NCI-H1694 treated with DMSO at 0.1 percent for 48 hours (cell line): ENCODE measurements around the gene RASAL1.

ENCODE experiments used
- DNase-seq: peaks from one replicate; lab custom pipeline; 2025; lab: John Stamatoyannopoulos, UW

Gene RASAL1

GRCh38 chr12:113115455-113116126, 20.0 kb downstream of the RASAL1 start:
- DNase-seq, result no peak

- DNase-seq, result no peak
These were observed 20.9 kb downstream of the RASAL1 start for GRCh38 chr12:113114447-113115178.

GRCh38 chr12:113113397-113113796, 22.2 kb downstream of the RASAL1 start:
- no peak for DNase-seq

- no peak for DNase-seq
These were observed 23.3 kb downstream of the RASAL1 start for GRCh38 chr12:113112043-113112899.

GRCh38 chr12:113111247-113111646, 24.3 kb downstream of the RASAL1 start:
- DNase-seq, result no peak

GRCh38 chr12:113109872-113110599, 25.5 kb downstream of the RASAL1 start:
- no peak for DNase-seq

GRCh38 chr12:113109360-113109759, 26.2 kb downstream of the RASAL1 start:
- no peak for DNase-seq

GRCh38 chr12:113108308-113108707, 27.3 kb downstream of the RASAL1 start:
- DNase-seq, result no peak

- DNase-seq, result no peak
These were observed 29.2 kb downstream of the RASAL1 start for GRCh38 chr12:113106361-113106760.

GRCh38 chr12:113105606-113106271, 29.8 kb downstream of the RASAL1 start:
- DNase-seq, result no peak

GRCh38 chr12:113104953-113105510, 30.5 kb downstream of the RASAL1 start:
- DNase-seq, result no peak

GRCh38 chr12:113103756-113104450, 31.7 kb downstream of the RASAL1 start:
- DNase-seq, result no peak

- no peak for DNase-seq
These were observed 32.8 kb downstream of the RASAL1 start for GRCh38 chr12:113102811-113103210.

GRCh38 chr12:113101751-113102150, 33.8 kb downstream of the RASAL1 start:
- DNase-seq, result no peak

GRCh38 chr12:113099764-113100163, 35.8 kb downstream of the RASAL1 start:
- no peak for DNase-seq

GRCh38 chr12:113099364-113099763, 36.2 kb downstream of the RASAL1 start:
- no peak for DNase-seq

- DNase-seq, result peak; percentile 78
These were observed 37.0 kb downstream of the RASAL1 start for GRCh38 chr12:113098441-113099028.

GRCh38 chr12:113097716-113098440, 37.7 kb downstream of the RASAL1 start:
- DNase-seq, result peak; percentile 78
